AML-193 (cell line): ENCODE results near the gene ZNF628.
A peak's percentile ranks its signal among the peaks of the same experiment; 100 is the strongest.

ENCODE experiments used
- DNase-seq, 2 experiments: peaks; one replicate each; lab custom pipeline; 2025; lab: John Stamatoyannopoulos, UW

The ZNF628 gene

DNA sequence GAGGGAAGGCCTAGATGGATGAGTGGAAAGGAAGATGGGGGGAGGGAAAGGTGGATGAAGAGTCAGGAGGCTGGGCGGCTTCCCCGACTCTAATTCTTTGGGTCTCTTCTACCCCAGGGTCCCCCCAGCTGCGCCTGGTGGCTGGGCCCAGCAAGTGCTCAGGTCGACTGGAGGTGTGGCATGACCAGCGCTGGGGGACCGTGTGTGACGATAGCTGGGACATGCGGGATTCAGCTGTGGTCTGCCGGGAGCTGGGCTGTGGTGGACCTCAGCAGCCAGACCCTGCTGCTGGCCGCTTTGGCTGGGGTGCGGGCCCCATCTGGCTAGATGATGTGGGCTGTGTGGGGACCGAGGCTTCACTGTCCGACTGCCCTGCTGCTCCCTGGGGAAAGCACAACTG lies 21.3 kb downstream of the ZNF628 start:
- no peak for DNase-seq

DNA sequence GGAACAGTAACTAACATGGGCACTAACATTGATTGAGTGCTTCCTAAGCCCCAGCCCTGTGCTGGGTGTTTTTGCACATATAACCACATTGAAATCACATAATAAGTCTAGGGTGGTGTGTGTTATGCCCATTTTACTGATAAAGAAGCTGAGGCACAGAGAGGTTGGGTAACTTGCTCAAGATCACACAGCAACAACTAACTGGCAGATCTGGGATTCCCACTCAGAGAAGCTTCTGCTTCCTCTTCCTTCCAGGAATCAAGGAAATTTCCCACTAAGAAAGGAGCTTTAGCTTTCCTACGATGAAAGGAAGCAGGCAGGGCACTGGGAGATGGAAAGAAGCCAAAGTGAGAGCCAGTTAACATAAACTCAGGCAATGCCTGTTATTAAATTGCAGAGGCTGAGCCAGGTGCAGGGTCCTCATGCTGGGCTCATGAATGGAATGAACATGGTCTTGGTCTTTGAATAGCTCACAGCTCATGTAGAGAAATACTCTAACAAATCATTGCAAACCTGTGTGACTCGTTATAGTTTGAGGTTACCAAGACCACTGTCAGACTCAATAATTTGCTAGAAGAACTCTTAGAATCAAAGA lies 21.9 kb downstream of the ZNF628 start:
- no peak for DNase-seq

- DNase-seq, result no peak
Measured at GRCh38 chr19:55500368-55500952, 24.0 kb downstream of the ZNF628 start.

DNA sequence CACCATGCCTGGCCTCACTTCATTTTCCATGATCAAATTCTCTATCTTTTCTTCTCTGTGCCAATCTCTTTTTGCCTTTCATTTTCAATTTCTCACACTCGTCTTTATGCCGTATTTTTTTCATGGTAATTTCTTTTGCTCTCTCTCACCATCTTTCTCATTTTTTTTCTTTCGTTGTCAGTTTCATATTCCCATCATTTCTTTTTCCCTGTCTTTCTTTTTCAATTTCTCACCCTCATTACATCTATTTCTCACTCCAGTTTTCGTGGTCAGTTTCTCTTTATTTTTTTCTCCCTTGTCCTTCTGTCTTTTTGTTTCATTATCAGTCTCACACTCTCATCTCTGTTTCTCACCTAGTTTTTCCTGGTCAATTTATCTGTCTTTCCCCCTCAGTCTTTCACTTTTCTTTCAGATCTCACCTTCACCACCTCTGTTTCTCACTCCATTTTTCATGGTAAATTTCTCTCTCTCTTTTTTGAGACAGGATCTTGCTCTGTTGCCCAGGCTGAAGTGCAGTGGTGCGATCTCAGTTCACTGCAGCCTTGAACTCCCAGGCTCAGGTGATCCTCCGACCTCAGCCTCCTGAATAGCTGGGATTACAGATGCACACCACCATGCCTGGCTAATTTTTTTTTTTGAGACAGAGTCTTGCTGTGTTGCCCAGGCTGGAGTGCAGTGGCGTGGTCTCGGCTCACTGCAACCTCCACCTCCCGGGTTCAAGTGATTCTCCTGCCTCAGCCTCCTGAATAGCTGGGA lies 26.0 kb downstream of the ZNF628 start:
- no peak for DNase-seq

DNA sequence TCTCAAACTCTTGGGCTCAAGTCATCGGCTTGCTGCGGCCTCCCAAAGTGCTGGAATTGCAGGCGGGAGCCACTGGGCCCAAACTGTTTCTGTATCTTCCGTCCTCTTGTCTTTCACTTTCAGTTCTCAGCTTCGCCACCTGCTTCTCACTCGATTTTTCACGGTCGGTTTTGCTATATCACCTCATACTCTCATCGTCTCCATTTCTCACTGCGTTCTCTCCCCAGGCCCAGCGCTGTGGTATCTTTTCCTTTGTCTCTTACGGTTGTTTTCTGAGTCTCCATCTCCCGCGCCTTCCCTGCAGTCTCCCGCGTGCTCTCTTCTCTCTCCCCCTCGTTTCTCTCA lies 26.7 kb downstream of the ZNF628 start:
- DNase-seq, result no peak

DNA sequence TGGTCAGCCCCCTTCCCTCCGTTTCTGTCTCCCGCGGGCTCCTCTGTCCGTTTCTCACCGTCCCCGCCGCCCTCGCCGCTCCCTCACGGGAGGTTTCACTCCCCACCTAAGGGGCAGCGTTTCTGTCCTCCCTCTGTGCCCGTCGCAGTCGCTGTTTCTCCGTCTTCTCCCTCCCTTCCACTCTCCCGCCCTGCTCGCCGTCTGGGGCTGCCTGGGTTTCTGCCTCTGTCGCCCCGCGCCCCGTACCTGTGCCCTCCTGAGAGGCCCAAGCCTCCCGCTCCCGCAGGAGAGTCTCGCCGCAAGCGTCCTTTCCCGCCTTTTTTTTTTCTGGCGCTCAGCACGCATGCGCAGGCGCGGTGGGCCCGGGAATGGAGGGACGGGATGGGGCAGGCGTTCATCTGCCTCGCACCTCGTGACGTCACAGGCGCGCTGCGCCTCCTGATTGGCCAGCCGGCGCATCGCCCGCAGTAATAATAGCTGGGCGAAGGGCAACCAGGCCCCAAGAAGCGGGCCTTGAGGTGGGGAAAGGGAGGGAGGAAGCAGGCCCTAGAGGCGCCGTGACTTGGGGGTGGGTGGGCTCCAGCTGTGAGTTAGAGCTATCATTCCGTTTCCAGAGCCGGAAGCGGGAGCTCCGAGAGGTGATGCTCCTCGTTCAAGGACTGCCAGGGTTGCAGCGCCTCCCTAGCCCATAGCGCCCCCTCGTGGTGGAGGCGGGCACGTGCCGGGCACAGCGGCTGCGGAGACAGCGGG lies 27.3 kb downstream of the ZNF628 start:
- peak; percentile 53 to 64 for DNase-seq

DNA sequence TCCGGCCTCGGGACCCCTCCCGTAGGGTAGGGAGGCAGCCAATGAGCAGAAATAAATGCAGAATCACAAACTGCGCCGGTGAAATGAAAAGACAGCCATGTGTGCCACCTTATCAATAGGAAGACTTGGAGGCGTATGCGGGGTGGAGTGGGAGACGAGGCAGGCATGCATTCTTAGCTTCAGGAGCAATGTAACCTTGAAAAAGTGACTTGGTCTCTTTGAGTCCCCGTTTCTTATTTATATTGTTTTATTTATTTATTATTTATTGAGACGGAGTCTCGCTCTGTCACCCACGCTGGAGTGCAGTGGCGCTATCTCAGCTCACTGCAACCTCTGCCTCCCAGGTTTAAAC lies 27.8 kb downstream of the ZNF628 start:
- DNase-seq, result no peak

GRCh38 chr19:55504981-55505380 lies 28.6 kb downstream of the ZNF628 start:
- no peak for DNase-seq

DNA sequence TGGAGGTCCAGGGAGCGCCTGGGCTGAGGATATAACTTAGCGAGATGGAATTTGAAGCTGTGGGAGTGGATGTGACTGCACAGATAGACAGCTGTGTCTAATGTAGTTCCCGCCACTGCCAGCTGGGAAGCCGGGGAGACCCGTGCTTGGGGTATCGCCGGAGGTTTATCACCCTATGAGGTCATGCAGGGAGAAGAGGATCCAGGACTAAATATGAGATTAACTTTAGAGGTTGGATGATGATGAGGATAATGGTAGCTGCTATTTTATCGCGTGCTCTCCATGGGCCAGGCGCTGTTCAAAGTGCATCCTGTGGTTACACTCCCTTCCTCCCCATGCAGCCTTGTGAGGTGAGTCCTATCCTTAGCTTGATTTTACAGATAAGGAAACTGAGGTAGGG lies 31.7 kb downstream of the ZNF628 start:
- DNase-seq, result no peak

GRCh38 chr19:55516878-55517620 lies 40.6 kb downstream of the ZNF628 start:
- peak; percentile 80 to 82 for DNase-seq

DNA sequence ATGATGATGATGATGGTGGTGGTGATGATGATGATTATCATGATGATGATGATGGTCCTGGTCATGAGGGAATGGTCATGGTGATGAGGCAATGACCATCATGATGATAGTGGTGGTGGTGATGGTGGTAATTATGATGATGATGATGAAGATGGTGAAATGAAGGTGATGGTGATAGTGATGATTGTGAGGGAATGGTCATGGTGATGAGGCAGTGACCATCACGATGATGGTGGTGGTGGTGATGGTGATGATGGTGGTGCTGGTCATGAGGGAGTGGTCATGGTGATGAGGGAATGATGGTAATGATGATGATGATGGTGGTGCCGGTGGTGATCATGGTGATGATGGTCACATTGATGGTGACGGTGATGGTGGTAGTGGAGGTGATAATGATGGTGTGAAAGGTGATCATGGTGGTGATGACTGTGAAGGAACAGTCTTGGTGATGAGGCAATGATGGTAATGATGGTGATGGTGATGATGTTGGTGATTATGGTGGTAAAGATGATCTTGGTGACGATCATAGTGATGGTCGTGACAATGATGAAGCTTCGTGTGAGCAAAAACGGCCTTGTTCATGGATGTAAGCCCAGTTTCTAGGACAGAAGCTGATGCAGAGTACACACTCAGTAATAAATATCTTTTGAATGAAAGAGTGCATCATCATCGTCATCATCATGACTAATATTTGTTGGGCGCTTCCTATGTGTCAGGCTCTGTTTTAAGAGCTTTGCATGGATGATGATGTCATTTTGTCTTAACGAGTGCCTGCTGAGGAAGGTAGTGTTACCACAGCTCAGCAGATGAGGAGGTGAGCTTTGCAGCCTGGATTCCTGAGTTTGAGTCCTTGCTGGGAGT lies 43.3 kb downstream of the ZNF628 start:
- DNase-seq, result no peak

GRCh38 chr19:55520691-55521292 lies 44.4 kb downstream of the ZNF628 start:
- no peak for DNase-seq

GRCh38 chr19:55525289-55526101 lies 49.1 kb downstream of the ZNF628 start:
- no peak for DNase-seq

- DNase-seq, result no peak
Measured at GRCh38 chr19:55526216-55527196, 50.1 kb downstream of the ZNF628 start.

- DNase-seq, result no peak
Measured at GRCh38 chr19:55527197-55528029, 51.0 kb downstream of the ZNF628 start.

GRCh38 chr19:55528030-55528803 lies 51.8 kb downstream of the ZNF628 start:
- DNase-seq, result no peak

DNA sequence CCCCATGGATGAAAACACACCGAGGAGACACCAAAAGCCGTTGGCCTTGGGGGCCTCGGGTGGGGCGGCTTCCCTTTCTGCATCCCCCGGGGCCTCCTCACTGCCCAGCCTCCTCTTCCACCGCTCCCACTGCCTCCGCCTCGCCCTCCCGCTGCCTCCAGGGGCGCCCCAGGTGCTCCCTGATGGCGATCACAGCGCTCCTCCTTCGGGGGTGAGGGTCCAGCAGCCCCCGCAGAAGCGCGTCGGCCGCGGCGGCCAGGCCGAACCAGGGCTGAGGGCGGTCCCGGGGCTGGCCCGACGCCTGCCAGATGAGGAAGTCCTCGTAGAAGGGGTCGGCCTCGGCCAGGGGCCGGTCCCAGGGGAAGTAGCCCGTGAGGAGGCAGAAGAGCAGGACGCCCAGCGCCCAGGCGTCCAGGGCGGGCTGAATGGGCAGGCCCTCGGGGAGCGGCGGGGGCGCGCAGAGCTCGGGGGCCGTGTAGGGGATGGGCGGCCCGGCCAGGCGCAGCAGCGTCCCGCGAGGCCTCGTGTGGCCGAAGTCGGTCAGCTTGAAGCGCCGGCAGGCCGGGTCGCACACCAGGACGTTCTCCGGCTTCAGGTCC lies 53.3 kb downstream of the ZNF628 start:
- DNase-seq, result no peak
